T47D (cell line): ENCODE measurements around the gene KLK2.
A peak's percentile ranks its signal among the peaks of the same experiment; 100 is the strongest.
"Not testable (repeated sequence)": the region's sequence is repeated elsewhere in the genome, so short reads cannot be mapped to it uniquely, and the experiment has no call there.

Experiments used
- DNase-seq, 2 experiments: peaks; one replicate each; pipeline versions ENCODE4 v3.0.0 to v3.0.0-alpha.2; 2011 to 2012; ENCODE audit warnings: low read depth in 1 of 2, low spot score in 1 of 2
- JUND ChIP-seq: IDR thresholded peaks from 2 replicates; pipeline ENCODE4 v1.6.1; 2012; ENCODE audit warnings: low read depth
- in situ Hi-C: cut with HindIII; loops from 2 replicates; pipeline ENCODE4 v1.10.0; 2016; ENCODE audit warnings: low sequenced_read_pairs, low pct_unique_long_range_greater_than_20kb

KLK2 gene

DNA sequence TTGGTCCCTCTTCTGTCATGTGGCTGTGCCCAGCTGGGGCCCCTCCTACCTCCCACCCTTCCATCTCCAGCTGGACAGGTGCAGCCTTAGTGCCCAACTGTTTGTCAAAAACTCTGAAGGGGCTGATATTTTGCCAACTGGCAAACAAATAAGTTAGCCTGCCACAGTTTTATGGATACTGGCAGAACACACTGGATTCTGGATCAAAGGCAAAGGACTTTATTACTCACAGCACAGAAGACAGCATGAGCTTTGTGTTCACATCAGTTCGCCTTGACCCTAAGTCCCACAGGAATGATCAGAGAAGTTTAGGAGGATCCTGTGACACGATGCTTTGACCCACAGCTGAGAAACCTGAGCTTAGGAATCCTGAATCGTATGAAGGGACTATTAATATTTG is 16.4 kb downstream of the KLK2 start:
- in situ Hi-C loops, result no loop called here
- no peak for DNase-seq
- no peak for TF ChIP-seq JUND

- no peak for DNase-seq
- TF ChIP-seq JUND, result no peak
- in situ Hi-C loops, result no loop called here
Observed at GRCh38 chr19:50890422-50891252, 17.4 kb downstream of the KLK2 start.

- TF ChIP-seq JUND, result no peak
- no peak for DNase-seq
- in situ Hi-C loops, result no loop called here
Observed at GRCh38 chr19:50891253-50891625, 18.0 kb downstream of the KLK2 start.

DNA sequence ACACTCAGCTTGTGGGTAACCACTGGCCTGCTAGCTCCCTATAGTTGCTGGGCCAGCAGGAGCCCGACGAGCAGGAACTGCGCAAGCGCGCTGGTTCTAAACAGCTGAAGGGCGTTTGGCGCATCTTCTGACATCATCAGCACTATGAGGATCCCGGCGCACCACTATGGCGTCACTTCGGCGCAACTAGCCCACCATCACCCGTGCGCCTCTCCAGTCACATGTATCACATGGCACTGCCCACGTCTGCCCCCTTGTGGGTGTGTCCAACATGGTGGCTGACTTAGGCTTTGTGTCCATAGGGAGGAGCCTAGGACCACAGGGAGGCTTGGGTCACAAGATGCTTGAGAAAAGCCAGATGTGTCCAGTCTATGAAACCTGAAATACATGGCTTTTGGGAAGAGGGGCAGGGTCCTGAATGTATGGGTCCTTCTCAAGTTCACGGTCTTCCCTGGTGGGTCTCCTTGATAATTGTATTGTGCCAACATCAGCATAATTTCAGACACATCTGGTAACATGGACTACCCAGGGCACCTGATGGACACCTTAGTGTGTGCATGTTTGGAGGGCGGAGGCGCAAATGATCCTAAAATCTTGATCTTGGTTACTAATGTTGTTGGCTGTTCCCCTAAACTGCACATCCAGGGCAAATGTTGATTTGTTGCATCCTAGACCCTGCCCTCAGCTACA is 20.0 kb downstream of the KLK2 start:
- in situ Hi-C loops, result no loop called here
- no peak for DNase-seq
- no peak for TF ChIP-seq JUND

DNA sequence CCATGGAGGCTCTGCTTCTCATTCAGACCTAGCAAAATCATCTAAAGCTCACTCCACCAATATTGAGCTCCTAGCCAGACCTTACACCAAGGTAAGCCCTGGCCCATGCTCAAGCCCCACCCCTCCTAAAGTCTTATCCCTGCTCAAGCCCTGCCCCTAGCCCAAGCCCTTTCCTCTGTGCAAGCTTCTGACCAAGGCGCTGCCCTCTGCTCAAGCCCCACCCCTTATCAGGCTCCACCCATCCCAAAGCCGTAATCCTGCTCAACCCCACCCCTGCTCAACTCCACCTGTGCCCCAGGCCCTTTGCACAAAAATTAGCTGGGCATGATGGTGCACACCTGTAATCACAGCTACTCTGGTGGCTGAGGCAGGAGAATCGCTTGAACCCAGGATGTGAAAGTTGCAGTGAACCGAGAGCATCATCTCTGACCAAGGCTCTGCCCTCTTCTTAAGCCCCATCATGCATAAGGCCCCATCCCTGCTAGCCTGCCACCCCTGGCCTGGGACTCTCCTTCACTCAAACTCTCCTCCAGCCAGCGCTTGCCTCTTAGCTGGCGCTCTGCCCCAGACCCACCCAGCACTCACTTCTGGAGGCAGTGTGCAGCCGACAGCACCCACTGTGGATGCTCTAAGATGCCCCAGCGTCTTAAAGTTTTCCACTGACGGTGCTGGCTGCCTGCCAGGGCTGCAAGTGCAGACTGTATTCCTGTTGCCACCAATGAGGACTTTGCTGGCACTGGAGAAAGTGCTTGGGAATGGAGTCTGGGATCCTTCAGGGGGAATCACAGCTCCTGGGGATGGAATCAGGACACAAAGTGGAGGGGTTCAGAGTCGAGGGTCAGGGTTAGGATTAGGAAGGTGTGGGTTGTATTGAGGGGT is 21.5 kb downstream of the KLK2 start:
- in situ Hi-C loops, result no loop called here
- TF ChIP-seq JUND, result no peak
- DNase-seq, result no peak

- DNase-seq, in situ Hi-C loops: not testable (repeated sequence)
Observed at GRCh38 chr19:50896089-50896590, 22.9 kb downstream of the KLK2 start.

- peak in 1 of 2 experiments; percentile 44 for DNase-seq
- TF ChIP-seq JUND, result no peak
- in situ Hi-C loops, result no loop called here
Observed at GRCh38 chr19:50896591-50897190, 23.5 kb downstream of the KLK2 start.

DNA sequence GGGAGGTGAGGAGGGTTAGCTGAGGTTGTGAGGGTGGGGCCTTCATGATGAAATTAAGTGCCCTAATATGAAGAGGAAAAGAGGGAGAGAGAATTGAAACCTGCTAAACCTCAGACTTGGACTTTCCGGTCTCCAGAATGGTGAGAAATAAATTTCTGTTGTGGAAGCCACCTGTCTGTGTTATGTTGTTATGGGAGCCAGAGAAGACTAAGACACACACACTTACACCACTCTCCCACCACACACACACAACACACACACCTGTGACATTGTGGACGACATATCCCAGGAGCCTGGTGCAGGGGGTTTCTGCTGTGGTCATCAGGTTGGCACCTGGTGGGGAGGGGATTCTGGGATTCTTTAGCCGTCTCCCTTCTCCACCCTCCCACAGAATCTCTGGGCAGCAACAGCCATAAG is 24.0 kb downstream of the KLK2 start:
- no peak for DNase-seq
- no peak for TF ChIP-seq JUND
- in situ Hi-C loops, result no loop called here

- TF ChIP-seq JUND, result no peak
- in situ Hi-C loops, result no loop called here
- no peak for DNase-seq
Observed at GRCh38 chr19:50897612-50898011, 24.4 kb downstream of the KLK2 start.

DNA sequence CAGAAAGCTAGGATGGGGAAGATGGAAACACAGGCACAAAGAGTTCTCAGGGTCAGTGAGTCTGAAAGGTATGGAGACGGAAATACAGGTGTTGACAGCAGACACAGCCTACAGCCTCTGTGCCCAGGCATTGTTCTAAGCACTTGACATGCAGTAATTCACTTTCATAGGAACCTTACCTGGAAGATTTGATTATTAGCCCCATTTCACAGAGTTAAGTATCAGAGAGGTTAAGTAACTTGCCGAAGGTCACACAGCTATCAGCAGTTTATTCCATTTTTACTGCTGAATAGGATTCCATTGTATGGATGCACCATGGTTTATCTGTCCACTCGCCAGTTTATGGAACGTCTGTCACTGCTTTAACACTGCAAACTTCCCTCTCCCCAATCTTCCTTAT is 24.8 kb downstream of the KLK2 start:
- TF ChIP-seq JUND, result no peak
- in situ Hi-C loops, result no loop called here
- no peak for DNase-seq

DNA sequence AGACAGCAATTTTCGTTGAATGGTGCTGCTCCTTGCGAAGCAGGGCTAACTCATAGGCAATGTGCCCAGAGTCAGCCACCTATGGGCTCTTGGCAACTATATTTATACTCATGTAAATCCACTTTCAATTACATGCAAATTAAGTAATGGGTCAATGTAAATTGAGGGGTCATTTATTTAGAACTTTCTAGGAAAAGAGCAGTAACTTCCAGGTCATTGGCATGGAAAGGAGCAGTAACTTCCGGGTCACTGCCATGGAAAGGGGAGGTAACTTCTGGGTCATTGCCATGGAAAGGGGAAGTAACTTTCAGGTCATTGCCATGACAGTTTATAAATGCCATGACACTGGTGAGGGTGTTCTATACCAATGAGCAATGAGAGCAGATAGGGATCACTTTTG is 26.3 kb downstream of the KLK2 start:
- in situ Hi-C loops, result no loop called here
- TF ChIP-seq JUND, result no peak
- DNase-seq, result peak in 1 of 2 experiments; percentile 11

GRCh38 chr19:50902640-50903039 is 29.4 kb downstream of the KLK2 start:
- in situ Hi-C loops, result no loop called here
- TF ChIP-seq JUND, result no peak
- no peak for DNase-seq
